HG03108 (cell line): Measurements from ENCODE around the gene ECSCR.
A peak's percentile ranks its signal among the peaks of the same experiment; 100 is the strongest.
"Not testable (repeated sequence)": the region's sequence is repeated elsewhere in the genome, so short reads cannot be mapped to it uniquely, and the experiment has no call there.

Source experiments
- ATAC-seq: cut with Tn5 transposase; IDR thresholded peaks from one replicate; pipeline ENCODE4 v1.9.1; 2021; ENCODE audit warnings: moderate library complexity; ENCODE audit not compliant: unreplicated experiment

ECSCR gene

DNA sequence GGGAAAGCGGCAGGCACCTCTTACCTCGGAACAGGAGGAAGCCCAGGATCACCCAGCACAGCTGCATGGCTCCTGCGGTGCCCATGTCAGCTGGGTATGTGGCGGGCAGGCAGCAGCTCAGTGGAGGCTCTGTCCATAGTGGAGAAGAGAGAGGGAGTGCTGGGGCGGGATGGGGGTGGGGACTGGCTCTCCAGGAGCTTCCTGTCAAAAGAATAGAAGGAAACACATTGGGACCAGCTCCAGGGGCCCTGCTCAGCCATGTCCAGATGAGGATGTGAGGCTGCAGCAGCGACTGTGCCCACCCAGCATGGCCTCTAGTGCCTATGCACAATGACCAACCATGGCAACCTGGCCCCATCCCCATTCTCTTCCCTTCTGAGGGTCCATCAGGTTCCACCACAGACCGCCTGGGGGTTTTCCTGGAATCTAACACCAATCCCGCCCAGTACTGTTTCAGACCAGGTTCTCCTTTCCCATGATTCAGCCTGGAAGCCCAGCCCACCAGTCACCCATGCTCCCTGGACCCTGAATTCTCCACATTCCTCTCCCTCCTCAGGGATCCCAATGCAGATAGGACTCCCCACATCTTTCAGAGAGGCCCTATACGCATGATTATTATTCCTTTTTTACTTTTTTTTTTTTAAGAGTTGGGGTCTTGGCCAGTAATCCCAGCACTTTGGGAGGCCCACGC, at the start of gene ECSCR:
Gene ECSCR (minus strand): TSS at position 158 of the 691 bp plus-strand sequence. CDS start 73 bp downstream, at position 85.
- no peak for ATAC-seq

GRCh38 chr5:139504722-139505121, 42.2 kb upstream of the ECSCR start:
- not testable (repeated sequence) for ATAC-seq

DNA sequence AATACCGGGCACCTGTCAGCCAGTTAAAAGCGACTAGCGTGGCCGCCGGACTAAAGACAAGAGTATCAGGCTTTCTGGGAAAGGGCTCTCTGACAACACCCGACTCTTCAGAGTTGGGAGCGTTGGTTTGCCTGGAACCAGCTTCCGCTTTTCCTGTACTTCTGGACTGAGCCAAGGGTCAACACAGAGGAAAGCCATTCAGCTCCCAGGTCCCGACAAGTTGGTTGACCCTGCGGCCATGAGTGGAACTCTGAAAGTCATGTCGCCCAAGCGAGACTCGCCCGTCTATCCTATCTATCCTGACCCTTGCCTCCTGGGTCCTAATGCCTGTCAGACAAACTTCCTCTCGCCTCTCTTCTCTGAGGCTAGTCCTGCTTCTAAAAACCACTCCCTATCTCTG, 41.3 kb upstream of the ECSCR start:
- ATAC-seq: not testable (repeated sequence)

- not testable (repeated sequence) for ATAC-seq
These were observed 40.7 kb upstream of the ECSCR start for GRCh38 chr5:139503036-139503817.

DNA sequence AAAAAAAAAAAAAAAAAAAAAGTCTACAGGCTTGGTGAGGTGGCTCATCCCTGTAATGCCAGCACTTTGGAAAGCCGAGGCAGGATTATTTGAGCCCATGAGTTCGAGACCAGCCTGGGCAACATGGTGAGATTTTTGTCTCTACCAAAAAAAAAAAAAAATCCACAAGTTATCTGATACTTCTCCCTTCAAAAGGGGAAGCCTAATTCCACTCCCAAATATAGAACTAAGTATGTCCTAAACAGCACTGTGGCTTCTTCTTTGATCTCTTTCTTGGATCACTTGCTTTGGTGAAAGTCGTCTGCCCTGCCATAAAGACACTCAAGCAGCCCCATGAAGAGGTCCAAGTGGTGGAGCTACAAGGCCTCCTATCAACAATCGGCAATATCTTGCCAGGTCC, 38.8 kb upstream of the ECSCR start:
- no peak for ATAC-seq

- no peak for ATAC-seq
These were observed 33.3 kb upstream of the ECSCR start for GRCh38 chr5:139495638-139496435.

DNA sequence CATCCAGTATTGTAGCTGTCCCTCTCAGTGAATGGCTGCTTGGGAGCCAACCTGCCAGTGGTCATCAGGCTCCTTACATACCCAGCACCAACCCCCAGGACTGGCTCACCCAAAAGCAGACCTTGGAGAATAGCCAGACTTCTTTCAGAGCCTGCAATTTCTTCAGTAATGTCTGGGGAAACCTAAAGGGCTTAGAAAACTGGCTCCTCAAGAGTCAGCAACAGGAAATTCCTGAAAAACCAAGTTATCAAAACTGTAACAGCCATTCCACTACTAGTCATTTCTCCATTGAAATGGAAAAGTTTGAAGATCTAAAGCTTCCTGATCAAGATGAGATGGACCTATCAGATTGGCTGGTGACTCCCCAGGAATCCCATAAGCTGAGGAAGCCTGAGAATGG, 32.3 kb upstream of the ECSCR start:
- no peak for ATAC-seq

GRCh38 chr5:139494256-139494655, 31.7 kb upstream of the ECSCR start:
- ATAC-seq: no peak

DNA sequence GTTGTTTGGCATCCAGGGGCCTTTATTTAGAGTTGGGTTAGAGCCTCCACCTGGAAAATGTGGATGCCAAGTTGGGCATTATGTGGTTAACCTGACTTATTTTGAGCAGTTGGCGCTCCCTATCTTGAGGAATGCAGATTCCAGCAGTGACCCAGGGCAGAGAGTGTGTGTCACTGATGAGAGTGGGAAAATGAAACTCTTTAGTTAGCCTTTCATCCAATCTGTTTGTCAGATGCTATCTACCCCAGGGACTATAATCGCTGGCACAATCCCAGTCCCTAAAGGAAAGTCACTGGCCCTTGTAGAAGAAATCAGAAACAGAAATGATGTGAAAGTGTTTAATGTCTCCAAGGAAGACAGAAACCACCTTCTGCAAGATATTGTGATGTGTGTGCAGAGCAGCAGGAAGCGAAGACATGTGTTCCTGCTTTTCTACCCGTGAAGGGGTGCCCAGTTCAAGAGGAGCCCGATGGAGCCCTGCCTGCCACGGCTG, 30.2 kb upstream of the ECSCR start:
- ATAC-seq: no peak

GRCh38 chr5:139488260-139488659, 25.7 kb upstream of the ECSCR start:
- ATAC-seq: no peak

- no peak for ATAC-seq
These were observed 23.7 kb upstream of the ECSCR start for GRCh38 chr5:139486201-139486600.

GRCh38 chr5:139482890-139483208, 20.3 kb upstream of the ECSCR start:
- not testable (repeated sequence) for ATAC-seq

- ATAC-seq: peak; percentile 54
These were observed 19.7 kb upstream of the ECSCR start, which contains the start of gene STING1 for GRCh38 chr5:139482050-139482889. TSS of gene STING1 (minus strand) at chr5:139482758. CDS start at chr5:139481704, 1,054 bp downstream.

DNA sequence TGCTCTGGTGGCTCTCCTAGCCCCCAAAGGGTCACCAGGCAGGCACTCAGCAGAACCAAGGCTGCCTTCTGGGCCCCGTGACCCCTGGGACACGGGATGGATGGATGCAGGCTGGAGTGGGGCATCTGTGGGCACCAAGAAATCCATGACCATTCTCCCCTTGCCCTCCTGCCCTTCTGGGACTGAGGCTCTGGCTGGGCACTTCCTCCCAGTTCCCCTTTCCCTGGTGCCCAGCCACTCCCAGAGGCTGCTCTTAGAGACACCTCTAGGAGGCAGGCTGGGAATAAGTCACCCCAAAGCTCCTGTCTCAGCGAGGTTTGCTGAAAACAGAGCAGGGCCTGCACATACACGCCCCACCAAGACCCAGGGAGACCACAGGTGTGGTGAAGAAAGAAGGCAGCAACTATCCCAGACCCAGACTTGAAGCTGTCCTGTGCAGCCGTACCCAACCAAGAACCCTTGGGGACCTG, 19.1 kb upstream of the ECSCR start:
- peak; percentile 14 for ATAC-seq

DNA sequence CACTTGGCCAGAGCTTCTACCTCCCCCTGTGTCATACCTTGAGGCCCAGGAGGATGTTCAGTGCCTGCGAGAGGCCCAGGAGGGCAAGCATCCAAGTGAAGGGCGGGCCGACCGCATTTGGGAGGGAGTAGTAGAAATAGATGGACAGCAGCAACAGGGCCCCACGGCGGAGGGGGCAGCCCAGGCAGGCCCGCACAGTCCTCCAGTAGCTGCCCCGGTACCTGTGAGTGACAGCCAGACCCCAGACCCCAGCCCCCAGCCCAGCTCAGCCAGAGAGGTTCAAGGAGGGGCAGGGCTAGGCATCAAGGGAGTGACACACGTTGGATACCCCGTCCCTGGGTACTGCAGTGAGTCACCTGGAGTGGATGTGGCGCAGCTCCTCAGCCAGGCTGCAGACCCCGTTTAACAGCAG, 18.6 kb upstream of the ECSCR start:
- ATAC-seq: no peak

DNA sequence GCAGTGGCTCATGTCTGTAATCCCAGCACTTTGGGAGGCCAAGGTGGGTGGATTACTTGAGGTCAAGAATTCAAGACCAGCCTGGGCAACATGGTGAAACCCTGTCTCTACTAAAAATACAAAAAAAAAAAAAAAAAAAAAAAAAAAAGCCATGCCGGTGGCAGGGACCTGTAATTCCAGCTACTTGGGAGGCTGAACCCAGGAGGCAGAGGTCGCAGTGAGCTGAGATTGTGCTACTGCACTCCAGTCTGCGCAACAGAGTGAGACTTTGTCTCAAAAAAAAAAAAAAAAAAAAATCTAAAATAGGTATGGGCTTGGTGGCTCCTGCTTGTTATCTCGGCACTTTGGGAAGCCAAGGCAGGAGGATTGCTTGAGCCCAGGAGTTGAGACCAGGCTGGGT, 17.2 kb upstream of the ECSCR start:
- not testable (repeated sequence) for ATAC-seq

DNA sequence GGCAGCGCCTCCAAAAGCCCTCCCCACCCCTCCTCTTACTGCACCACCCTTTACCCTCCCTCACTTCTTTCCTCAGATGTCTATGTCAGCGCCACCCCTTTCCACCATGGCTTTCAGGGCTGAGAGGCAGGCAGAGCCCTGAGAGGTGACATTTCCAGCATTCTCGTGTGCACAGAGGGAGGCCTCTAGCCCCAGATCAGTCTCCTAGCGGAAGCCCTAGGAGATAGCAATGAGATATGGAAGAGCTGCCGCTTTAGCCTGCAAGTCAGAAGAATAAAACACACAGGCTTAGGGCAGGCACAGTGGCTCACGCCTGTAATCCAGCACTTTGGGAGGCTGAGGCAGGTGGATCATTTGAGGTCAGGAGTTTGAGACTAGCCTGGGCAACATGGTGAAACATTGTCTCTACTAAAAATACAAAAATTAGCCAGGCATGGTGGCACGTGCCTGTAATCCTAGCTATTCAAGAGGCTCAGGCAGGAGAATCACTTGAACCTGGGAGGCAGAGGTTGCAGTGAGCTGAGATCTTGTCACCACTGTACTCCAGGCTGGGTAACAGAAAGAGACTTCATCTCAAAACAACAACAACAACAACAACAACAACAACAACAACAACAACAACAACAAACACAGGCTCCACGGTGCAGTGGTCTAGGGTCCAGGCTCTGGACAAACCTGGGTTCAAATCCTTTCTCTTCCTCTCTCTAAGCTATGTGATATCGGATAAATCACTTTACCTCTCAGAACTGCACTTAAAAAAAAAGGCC, 16.3 kb upstream of the ECSCR start:
- ATAC-seq: not testable (repeated sequence)

DNA sequence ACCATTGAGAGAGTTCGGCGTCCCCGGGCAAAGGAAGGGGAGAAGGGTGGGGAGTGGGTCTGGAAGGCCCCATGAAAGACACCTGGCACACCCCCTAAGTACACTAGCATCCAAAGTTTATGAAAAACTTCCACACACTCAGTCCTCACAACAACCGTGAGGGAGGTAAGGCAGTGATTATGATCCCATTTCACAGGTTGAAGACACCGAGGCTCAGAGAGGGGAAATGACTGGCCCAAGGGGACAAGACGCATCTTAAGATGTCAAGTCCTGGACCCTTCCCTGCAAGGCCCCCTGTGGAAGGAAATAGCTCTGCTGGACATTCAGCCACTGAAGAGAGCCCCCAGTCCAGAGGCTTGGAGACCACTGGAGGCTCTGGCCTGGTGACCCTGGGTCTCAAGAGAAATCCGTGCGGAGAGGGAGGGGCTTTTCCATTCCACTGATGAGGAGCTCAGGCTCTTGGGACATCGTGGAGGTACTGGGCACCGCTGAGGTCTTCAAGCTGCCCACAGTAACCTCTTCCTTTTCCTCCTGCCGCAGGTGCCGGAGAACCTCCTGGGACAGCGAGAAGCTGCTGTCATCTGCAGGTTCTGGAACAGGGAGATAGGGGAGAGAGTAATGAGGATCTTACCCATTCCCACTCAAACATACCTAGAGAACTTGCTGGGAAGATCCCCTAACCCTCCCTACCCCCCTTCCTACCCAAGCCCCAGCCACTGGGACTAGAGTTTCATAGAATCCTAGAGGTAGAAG, 13.5 kb upstream of the ECSCR start:
- ATAC-seq: no peak
